ENCODE measurements around the gene ARIH1.
"Not testable (repeated sequence)": the region's sequence is repeated elsewhere in the genome, so short reads cannot be mapped to it uniquely, and the experiment has no call there.

- TF ChIP-seq CTCF, POLR2AphosphoS5, POLR2A, EP300 (IDR thresholded peaks at IDR 0.05): not testable (repeated sequence)
Observed at GRCh38 chr15:72612324-72612723, 138.2 kb downstream of the ARIH1 start.
